Breast epithelium (tissue), 4 donors: Measurements from ENCODE around the gene UNC93B1. TPM values are rescaled to one million over a fixed set of nuclear protein-coding genes. Genes with fewer than 3 reads are reported as not detected.

Experiments used
- DNase-seq, 2 donors: peaks; one replicate each; pipeline ENCODE4 v3.0.0-alpha.2; 2019; ENCODE audit warnings: low spot score in 2 of 2
- H3K27ac ChIP-seq, 2 donors: fragments of 200-600 bp; sonication (generic) in 1 of 2; one replicate each; pipeline ENCODE4 v1.5.1; 2016 to 2019; ENCODE audit warnings: mild to moderate bottlenecking in 1 of 2
- H3K27me3 ChIP-seq, 2 donors: fragments of 200-600 bp; sonication (generic) in 1 of 2; one replicate each; pipeline versions ENCODE4 v1.5.1 to v1.6.0; 2017 to 2019; ENCODE audit warnings: control low read depth in 1 of 2, mild to moderate bottlenecking in 1 of 2
- H3K36me3 ChIP-seq: fragments of 200-600 bp; one replicate; pipeline ENCODE4 v1.5.1; 2019
- H3K4me1 ChIP-seq, 2 donors: fragments of 200-600 bp; sonication (generic); one replicate each; pipeline ENCODE4 v1.5.1; 2016 to 2019; ENCODE audit warnings: control low read depth in 1 of 2
- H3K4me3 ChIP-seq, 3 donors: fragments of 200-600 bp; sonication (generic); 1 replicate in 2 of 3; 2 replicates in 1 of 3; pipeline ENCODE4 v1.5.1; 2016 to 2019; ENCODE audit warnings: mild to moderate bottlenecking in 3 of 3, moderate library complexity in 2 of 3
- H3K9me3 ChIP-seq, 2 donors: fragments of 200-600 bp; sonication (generic) in 1 of 2; one replicate each; pipeline ENCODE4 v1.5.1; 2016 to 2019; ENCODE audit warnings: control low read depth in 1 of 2
- CTCF ChIP-seq, 3 donors: fragments of 450-650 bp; IDR thresholded peaks; one replicate each; pipeline ENCODE4 v1.5.1; 2016 to 2017; ENCODE audit warnings: antibody characterized with exemption in 3 of 3, mild to moderate bottlenecking in 3 of 3, moderate library complexity in 3 of 3
- POLR2A ChIP-seq: fragments of 450-650 bp; IDR thresholded peaks from one replicate; pipeline ENCODE4 v1.6.1; 2016; ENCODE audit warnings: antibody characterized with exemption, mild to moderate bottlenecking, moderate library complexity
- POLR2AphosphoS5 ChIP-seq, 3 donors: sonication (generic); formaldehyde crosslinking; IDR thresholded peaks; one replicate each; pipeline ENCODE4 v1.6.1; 2017; ENCODE audit warnings: antibody characterized with exemption in 3 of 3
- intact Hi-C: fragments of 100-400 bp; cut with DNase I; formaldehyde crosslinking; loops from one replicate; pipeline ENCODE4 v1.15.1; 2023; ENCODE audit warnings: low total_unique reads
- total RNA-seq, 3 donors: library from RNA; depleted of rRNA; stranded (reverse); fragments of >200 nt; gene quantifications; one replicate each; pipeline ENCODE4 v1.1.0, GENCODE V29; 2016

Gene UNC93B1
- total RNA-seq, 3 donors from 2014 or later: 40.3 to 63.7 (median 49.8) TPM

GRCh38 chr11:68004551-68005335 lies 846 bp upstream of the UNC93B1 start:
- H3K36me3 ChIP-seq: no peaks in the 10 kb centered on the region
- H3K27ac ChIP-seq: peak overlapping the region in 1 of 2 donors; percentile 80
- no peak for DNase-seq
- H3K4me1 ChIP-seq: peaks cover 1% of the 10 kb centered on the region in 2 donors
- TF ChIP-seq CTCF (IDR thresholded peaks at IDR 0.05): no peak
- no peak for TF ChIP-seq POLR2A
- TF ChIP-seq POLR2AphosphoS5 (IDR thresholded peaks at IDR 0.05): no peak
- H3K27me3 ChIP-seq: no peaks in the 10 kb centered on the region
- H3K4me3 ChIP-seq: peak overlapping the region; percentile 81 to 85 (median 81)
- no peaks in the 10 kb centered on the region for H3K9me3 ChIP-seq
- intact Hi-C loops: no loop called here

GRCh38 chr11:68002938-68003845 lies 705 bp downstream of the UNC93B1 start:
- no peaks in the 10 kb centered on the region for H3K27me3 ChIP-seq
- intact Hi-C loops: no loop called here
- peak overlapping the region; percentile 80 to 84 for H3K27ac ChIP-seq
- DNase-seq: no peak
- TF ChIP-seq POLR2AphosphoS5 (IDR thresholded peaks at IDR 0.05): no peak
- TF ChIP-seq POLR2A: no peak
- no peak for TF ChIP-seq CTCF (IDR thresholded peaks at IDR 0.05)
- H3K4me3 ChIP-seq: peak overlapping the region; percentile 81 to 85 (median 81)
- H3K36me3 ChIP-seq: no peaks in the 10 kb centered on the region
- H3K4me1 ChIP-seq: no peaks in the 10 kb centered on the region
- H3K9me3 ChIP-seq: no peaks in the 10 kb centered on the region

GRCh38 chr11:68002575-68002937 lies 1.3 kb downstream of the UNC93B1 start:
- Histone ChIP-seq H3K4me3 (peak overlapping the region; percentile 81 to 85 (median 81)), H3K27ac (peak overlapping the region; percentile 80 to 84), H3K9me3 (no peaks in the 10 kb centered on the region), H3K4me1 (no peaks in the 10 kb centered on the region), H3K27me3 (no peaks in the 10 kb centered on the region), H3K36me3 (no peaks in the 10 kb centered on the region)
- intact Hi-C loops: no loop called here
- no peak for TF ChIP-seq POLR2AphosphoS5 (IDR thresholded peaks at IDR 0.05)
- no peak for DNase-seq

- Histone ChIP-seq H3K4me3 (no peak overlapping the region), H3K36me3 (no peaks in the 10 kb centered on the region), H3K9me3 (no peaks in the 10 kb centered on the region), H3K27me3 (no peaks in the 10 kb centered on the region), H3K27ac (no peak overlapping the region), H3K4me1 (no peaks in the 10 kb centered on the region)
- DNase-seq: no peak
- TF ChIP-seq CTCF (IDR thresholded peaks at IDR 0.05): no peak
- intact Hi-C loops: no loop called here
Observed at GRCh38 chr11:67999704-68000103, 4.2 kb downstream of the UNC93B1 start.

- Histone ChIP-seq H3K27ac (no peak overlapping the region), H3K36me3 (no peaks in the 10 kb centered on the region), H3K9me3 (no peaks in the 10 kb centered on the region), H3K4me3 (no peak overlapping the region), H3K27me3 (no peaks in the 10 kb centered on the region), H3K4me1 (no peaks in the 10 kb centered on the region)
- intact Hi-C loops: no loop called here
- TF ChIP-seq POLR2A (no peak), CTCF (IDR thresholded peaks at IDR 0.05) (no peak), POLR2AphosphoS5 (IDR thresholded peaks at IDR 0.05) (no peak)
- DNase-seq: no peak
Observed at GRCh38 chr11:67999201-67999629, 4.7 kb downstream of the UNC93B1 start.
